ENCODE data around the gene FCAR.
"Not testable (repeated sequence)": the region's sequence is repeated elsewhere in the genome, so short reads cannot be mapped to it uniquely, and the experiment has no call there.

The FCAR gene

DNA sequence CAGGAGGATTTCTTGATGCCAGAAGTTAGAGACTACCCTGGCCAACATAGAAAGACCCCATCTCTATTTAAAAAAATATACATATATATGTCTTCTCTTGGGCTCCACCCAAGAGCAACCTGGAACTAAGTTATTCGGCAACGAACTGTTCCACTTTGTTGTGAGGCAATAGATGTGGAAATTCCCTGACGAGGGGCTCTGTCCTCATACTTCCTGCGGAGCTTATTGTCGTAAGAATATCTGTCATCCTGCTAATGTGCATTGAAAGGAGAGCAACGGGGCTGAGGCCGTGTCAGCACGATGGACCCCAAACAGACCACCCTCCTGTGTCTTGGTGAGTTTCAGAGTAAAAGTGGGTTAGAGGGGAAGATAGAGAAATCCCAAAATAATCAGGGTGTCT lies at the start of gene FCAR:
Gene FCAR (plus strand): TSS at position 246 of the 400 bp plus-strand sequence. CDS start 55 bp downstream, at position 301.
- no peak for DNase-seq (ENCODE audit: low read depth in 4 of 4, low spot score in 1 of 4)

DNA sequence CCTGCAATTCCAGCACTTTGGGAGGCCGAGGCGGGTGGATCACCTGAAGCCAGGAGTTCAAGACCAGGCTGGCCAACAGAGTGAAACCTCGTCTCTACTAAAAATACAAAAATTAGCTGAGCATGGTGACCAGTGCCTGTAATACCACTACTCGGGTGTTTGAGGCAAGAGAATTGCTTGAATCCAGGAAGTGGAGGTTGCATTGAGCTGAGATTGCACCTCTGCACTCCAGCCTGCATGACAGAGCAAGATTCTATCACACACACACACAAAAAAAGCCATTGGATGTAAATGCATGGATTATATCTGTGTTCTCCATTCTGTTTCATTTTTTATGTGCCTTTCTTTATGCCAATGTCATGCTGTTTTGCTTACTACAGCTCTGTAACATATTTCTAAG lies 49.6 kb upstream of the FCAR start:
- not testable (repeated sequence) for DNase-seq (ENCODE audit: low read depth in 4 of 4, low spot score in 1 of 4)

DNA sequence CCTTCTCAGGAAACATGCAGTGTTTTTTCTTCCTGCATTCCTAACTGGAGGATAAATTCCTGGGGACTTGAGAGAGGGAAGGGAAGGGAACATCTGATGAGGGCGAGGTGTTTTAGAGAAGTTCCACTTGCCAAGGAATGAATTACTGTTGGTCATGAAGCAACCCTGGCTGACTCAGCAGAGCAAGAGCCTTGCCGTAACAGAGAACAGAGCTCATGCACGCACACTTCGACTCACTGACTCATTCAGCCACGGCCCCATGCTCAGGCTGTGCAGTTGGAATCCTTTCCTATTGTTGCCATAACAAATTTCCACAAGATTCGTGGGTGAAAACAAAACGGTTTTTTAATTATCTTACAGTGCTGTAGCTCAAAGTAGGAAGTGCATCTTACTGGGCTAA lies 48.7 kb upstream of the FCAR start:
- DNase-seq (ENCODE audit: low read depth in 4 of 4, low spot score in 1 of 4): not testable (repeated sequence)

DNA sequence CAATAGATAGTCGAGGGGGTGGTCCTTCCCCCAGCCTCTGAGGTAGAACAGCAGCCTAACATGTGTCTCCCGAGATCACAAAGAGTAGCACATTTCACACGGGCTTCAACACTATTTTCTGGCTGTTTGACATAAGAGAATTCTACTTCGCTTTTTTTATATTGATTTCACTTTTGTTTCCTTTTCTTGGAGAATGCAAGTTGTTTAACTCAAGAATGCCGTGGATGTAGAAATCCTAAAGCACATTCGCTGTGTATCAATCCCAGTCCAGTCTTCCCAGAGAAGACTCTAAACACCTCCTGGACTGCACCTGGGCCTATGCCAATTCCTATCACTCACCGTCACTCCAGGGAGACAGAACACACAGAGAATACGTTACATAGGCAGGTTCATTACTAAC lies 46.0 kb upstream of the FCAR start:
- not testable (repeated sequence) for DNase-seq (ENCODE audit: low read depth in 4 of 4, low spot score in 1 of 4)

DNA sequence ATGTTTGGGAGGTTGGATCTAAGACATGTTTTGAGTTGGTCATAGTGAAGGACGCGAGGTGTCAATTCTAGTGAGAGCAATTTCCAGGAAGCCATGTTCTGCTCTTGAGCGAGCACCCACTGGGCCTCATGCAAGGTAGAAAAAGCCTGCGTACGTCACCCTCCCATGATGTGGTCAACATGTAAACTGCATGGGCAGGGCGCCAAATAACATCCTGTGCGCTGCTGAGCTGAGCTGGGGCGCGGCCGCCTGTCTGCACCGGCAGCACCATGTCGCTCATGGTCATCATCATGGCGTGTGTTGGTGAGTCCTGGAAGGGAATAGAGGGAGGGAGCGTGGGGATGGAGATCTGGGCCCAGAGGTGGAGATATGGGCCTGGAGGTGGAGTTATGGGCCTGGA lies 41.5 kb upstream of the FCAR start, which contains the start of gene KIR2DS4:
Gene KIR2DS4 (plus strand): TSS at position 181 of the 400 bp plus-strand sequence.
- DNase-seq (ENCODE audit: low read depth in 4 of 4, low spot score in 1 of 4): not testable (repeated sequence)

DNA sequence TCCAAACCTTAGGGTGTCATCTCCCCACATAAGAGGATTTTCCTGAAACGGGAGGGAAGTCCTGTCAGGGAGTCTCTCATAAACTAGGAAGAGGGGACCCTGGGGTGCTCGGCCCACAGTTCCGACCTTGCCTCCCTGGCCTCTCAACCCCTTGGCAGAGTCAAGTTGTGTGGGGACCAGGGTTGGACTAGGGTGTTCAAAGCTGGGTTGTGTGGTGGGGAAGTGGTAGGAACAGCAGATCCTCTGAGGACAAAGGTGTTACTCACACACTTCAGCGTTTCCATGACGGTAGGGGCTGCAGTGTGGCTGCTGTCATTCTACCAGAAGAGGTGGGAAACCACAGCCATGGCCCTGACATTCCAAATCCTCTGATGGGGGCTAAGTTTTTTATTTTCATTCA lies 38.9 kb upstream of the FCAR start:
- not testable (repeated sequence) for DNase-seq (ENCODE audit: low read depth in 4 of 4, low spot score in 1 of 4)

DNA sequence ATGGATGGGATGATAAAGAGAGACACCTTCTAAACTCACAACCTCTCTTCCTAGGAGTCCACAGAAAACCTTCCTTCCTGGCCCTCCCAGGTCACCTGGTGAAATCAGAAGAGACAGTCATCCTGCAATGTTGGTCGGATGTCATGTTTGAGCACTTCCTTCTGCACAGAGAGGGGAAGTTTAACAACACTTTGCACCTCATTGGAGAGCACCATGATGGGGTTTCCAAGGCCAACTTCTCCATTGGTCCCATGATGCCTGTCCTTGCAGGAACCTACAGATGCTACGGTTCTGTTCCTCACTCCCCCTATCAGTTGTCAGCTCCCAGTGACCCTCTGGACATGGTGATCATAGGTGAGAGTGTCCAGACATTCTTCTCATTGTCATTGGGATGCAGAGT lies 36.5 kb upstream of the FCAR start:
- not testable (repeated sequence) for DNase-seq (ENCODE audit: low read depth in 4 of 4, low spot score in 1 of 4)

DNA sequence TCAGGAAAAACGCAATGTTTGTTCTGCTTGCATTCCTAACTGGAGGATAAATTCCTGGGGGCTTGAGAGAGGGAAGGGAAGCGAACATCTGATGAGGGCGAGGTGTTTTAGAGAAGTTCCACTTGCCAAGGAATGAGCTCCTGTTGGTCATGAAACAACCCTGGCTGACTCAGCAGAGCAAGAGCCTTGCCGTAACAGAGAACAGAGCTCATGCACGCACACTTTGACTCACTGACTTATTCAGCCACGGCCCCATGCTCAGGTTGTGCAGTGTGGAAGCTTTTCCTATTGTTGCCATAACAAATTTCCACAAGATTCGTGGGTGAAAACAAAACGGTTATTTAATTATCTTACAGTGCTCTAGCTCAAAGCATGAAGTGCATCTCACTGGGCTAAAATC lies 30.9 kb upstream of the FCAR start:
- not testable (repeated sequence) for DNase-seq (ENCODE audit: low read depth in 4 of 4, low spot score in 1 of 4)

DNA sequence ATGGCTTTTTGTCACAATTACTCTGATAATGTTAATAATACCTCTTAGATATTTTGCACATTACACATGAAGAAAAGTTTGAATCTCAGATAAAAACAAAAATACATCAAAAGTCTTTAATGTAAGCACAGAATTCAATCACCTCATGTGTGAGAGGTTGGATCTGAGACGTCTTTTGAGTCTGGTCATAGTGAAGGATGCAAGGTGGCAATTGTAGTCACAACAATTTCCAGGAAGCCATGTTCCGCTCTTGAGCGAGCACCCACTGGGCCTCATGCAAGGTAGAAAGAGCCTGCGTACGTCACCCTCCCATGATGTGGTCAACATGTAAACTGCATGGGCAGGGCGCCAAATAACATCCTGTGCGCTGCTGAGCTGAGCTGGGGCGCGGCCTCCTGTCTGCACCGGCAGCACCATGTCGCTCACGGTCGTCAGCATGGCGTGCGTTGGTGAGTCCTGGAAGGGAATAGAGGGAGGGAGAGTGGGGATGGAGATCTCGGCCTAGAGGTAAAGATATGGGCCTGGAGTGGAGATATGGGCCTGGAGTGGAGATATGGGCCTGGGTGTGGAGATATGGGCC lies 23.9 kb upstream of the FCAR start, which contains the start of gene KIR3DL2:
Gene KIR3DL2 (plus strand): TSS at position 383 of the 580 bp plus-strand sequence. CDS start 33 bp downstream, at position 416.
- not testable (repeated sequence) for DNase-seq (ENCODE audit: low read depth in 4 of 4, low spot score in 1 of 4)

DNA sequence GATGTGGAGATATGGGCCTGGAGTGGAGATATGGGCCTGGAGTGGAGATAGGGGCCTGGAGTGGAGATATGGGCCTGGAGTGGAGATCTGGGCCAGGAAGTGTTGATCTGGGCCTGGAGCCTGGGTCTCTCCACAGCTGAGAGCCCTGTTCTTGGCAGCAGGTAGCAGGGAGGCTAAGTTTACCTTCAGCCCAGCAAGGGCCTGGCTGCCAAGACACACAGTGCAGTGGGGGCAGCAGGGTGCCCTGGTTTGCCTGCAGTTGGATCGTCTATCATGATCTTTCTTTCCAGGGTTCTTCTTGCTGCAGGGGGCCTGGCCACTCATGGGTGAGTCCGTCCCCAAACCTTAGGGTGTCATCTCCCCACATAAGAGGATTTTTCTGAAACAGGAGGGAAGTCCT lies 23.1 kb upstream of the FCAR start:
- DNase-seq (ENCODE audit: low read depth in 4 of 4, low spot score in 1 of 4): no peak

DNA sequence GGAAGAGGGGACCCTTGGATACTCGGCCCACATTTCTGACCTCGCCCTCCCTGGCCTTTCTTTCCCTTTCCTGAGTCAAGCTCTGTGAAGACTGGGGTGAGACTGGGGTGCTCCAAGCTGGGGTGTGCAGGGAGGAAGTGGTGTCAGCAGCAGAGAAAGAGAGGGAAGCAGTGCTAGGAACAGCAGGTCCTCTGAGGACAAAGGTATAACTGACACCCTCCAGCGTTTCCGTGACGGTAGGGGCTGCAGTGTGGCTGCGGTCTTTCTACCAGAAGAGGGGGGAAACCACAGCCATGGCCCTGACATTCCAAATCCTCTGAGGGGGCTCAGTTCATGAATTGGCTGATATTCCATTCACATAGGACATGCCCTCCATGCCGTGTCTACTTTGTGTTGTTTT lies 22.7 kb upstream of the FCAR start:
- DNase-seq (ENCODE audit: low read depth in 4 of 4, low spot score in 1 of 4): no peak

DNA sequence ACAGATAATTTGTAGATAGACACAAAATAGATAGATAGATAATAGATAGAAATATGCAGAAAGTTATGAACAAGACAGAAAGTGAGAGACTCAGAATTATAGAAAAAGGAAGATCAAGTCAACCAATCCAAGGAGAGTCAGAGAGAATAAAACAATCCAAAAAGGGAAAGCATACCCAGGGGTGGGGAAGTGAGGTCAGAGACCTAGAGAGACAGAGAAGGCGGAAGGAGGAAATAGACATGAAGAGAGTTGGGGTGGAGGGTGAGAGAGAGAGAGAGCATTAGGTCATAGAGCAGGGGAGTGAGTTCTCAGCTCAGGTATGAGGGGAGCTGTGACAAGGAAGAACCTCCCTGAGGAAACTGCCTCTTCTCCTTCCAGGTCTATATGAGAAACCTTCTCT lies 18.8 kb upstream of the FCAR start:
- DNase-seq (ENCODE audit: low read depth in 4 of 4, low spot score in 1 of 4): not testable (repeated sequence)

DNA sequence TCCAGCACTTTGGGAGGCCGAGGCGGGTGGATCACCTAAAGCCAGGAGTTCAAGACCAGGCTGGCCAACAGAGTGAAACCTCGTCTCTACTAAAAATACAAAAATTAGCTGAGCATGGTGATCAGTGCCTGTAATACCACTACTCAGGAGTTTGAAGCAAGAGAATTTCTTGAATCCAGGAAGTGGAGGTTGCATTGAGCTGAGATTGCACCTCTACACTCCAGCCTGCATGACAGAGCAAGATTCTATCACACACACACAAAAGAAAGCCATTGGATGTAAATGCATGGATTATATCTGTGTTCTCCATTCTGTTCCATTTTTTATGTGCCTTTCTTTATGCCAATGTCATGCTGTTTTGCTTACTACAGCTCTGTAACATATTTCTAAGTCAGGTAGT lies 15.6 kb upstream of the FCAR start:
- not testable (repeated sequence) for DNase-seq (ENCODE audit: low read depth in 4 of 4, low spot score in 1 of 4)

DNA sequence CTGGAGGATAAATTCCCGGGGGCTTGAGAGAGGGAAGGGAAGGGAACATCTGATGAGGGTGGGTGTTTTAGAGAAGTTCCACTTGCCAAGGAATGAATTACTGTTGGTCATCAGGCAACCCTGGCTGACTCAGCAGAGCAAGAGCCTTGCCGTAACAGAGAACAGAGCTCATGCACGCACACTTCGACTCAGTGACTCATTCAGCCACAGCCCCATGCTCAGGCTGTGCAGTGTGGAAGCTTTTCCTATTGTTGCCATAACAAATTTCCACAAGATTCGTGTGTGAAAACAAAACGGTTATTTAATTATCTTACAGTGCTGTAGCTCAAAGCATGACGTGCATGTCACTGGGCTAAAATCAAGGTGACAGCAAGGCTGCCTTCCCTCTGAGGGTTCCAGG lies 14.6 kb upstream of the FCAR start:
- DNase-seq (ENCODE audit: low read depth in 4 of 4, low spot score in 1 of 4): not testable (repeated sequence)

DNA sequence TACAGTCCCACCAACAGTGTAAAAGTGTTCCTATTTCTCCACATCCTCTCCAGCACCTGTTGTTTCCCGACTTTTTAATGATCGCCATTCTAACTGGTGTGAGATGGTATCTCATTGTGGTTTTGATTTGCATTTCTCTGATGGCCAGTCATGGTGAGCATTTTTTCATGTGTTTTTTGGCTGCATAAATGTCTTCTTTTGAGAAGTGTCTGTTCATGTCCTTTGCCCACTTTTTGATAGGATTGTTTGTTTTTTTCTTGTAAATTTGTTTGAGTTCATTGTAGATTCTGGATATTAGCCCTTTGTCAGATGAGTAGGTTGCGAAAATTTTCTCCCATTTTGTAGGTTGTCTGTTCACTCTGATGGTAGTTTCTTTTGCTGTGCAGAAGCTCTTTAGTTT lies 10.6 kb upstream of the FCAR start:
- not testable (repeated sequence) for DNase-seq (ENCODE audit: low read depth in 4 of 4, low spot score in 1 of 4)

DNA sequence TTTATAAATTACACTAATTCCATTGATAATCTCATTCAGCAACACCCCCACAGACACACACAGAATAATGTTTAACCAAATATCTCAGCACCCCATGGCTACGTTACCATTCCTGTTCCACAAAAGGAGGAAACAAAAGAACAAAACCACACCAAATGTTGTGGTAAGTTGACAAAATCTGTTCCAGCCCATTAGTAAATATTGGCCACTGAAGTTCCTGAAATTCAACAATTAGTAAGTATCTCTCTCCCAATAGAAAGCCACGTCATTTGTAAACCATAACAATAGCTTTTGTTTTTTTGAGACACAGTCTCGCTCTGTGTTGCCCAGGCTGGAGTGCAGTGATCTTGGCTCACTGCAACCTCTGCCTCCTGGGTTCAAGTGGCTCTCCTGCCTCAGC lies 2.3 kb upstream of the FCAR start:
- DNase-seq (ENCODE audit: low read depth in 4 of 4, low spot score in 1 of 4): no peak

DNA sequence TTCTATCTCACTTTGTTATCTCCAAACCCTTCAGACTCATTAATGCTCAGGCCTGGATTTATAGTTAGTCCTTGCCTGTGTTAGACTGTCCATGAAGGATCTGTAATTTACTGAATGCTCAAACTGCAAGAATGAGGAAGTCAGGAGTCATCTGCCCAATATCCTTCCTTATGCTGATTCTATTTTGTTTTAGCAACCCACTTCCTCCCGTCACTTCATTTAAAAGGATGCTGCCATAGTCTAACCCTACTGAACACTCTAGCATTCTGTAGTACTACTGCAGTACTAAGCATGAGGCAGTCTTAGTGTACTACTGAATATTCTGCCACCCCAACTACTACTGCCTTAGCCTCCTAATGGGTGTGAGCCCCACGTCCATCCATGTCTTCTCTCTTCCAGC lies 1.5 kb downstream of the FCAR start:
- DNase-seq (ENCODE audit: low read depth in 4 of 4, low spot score in 1 of 4): no peak

DNA sequence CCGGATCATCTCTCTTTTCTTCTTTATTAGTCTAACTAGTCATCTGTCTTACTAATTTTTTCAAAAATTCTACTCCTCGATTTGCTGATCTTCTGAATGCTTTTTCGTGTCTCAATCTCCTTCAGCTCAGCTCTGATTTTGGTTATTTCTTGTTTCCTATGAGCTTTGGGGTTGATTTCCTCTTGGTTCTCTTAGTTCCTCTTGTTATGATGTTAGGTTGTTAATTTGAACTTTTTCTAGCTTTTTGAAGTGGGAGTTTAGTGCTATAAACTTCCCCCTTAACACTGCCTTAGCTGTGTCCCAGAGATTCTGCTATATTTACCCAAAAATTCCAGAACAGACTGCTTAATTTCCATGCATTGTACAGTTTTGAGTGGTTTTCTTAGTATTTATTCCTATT lies 3.4 kb downstream of the FCAR start:
- DNase-seq (ENCODE audit: low read depth in 4 of 4, low spot score in 1 of 4): no peak

DNA sequence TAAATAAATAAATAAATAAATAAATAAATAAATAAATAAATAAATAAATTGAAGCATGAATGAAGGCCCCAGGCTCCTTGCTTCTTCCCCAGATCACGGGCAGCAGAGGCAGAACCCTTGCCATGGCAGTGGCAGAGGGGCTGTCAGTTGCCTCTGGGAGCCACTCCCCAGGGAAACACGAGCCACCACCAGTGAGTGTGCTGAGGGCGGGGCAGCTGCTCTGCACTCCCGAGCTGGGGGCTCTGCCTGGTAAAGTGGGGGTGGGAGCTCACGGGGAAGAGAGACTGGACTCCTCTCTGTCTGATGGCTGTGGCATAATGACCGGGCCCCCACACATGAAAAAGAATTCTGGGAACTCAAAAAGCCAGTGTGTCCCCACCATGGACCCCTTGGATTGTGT lies 7.8 kb downstream of the FCAR start:
- DNase-seq (ENCODE audit: low read depth in 4 of 4, low spot score in 1 of 4): no peak

DNA sequence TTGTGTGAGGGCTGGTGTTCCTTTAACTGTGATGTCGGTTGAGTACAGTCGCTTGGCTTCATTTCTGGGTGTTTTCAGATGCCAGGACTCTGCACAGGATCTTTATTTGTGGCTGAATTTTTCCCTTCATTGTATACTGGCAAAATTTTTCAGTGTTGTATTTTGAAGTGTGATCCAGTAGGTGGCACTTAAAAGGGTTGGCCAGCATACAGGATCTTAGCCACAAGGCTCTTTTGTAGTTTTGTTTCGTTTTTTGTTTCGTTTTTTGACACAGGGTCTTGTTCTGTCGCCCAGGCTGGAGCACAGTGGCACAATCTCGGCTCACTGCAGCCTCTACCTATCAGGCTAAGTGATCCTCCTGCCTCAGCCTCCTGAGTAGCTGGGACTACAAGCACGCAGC lies 8.7 kb downstream of the FCAR start:
- no peak for DNase-seq (ENCODE audit: low read depth in 4 of 4, low spot score in 1 of 4)

DNA sequence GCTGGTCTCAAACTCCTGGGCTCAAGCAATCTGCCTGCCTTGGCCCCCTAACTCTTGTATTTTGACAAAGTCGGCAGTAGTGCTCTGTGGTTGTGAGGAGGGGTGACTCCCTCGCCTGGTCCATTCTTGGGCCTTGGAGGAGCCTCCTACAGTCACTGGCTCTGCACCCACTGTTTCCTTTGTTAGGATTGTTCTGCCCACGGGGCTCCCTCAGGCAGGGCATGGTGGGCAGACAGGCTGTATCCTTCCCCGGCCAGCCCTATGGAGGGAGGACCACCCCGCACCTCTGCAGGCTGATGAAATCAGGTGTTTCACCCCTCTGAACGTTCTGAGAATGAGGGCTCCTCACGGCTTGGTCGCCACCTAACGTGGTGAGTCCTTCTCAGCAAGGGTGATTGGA lies 9.2 kb downstream of the FCAR start:
- no peak for DNase-seq (ENCODE audit: low read depth in 4 of 4, low spot score in 1 of 4)

DNA sequence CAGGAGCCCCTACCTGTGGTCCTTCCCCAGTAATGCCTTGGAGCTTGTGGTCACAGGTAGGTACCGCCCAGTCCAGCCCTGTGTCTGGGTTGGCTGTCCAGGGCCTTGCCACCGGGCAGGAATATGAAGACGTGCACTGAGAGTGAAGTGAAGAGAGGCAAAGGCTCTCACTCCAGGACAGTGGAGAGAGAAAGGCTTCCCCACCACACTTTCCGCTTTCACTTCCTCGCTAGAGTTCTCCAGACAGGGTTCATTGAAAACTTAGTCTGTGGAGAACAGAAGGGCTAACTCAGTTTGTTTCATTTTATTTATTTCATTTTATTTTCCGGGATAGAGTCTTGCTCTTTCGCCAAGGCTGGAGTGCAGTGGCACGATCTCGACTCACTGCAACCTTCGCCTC lies 14.2 kb downstream of the FCAR start:
- DNase-seq (ENCODE audit: low read depth in 4 of 4, low spot score in 1 of 4): no peak

DNA sequence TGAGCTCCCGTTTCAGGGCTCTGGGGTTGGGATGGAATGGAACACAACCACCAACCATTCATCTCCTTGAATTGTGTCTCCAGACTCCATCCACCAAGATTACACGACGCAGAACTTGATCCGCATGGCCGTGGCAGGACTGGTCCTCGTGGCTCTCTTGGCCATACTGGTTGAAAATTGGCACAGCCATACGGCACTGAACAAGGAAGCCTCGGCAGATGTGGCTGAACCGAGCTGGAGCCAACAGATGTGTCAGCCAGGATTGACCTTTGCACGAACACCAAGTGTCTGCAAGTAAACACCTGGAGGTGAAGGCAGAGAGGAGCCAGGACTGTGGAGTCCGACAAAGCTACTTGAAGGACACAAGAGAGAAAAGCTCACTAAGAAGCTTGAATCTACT lies 15.5 kb downstream of the FCAR start:
- no peak for DNase-seq (ENCODE audit: low read depth in 4 of 4, low spot score in 1 of 4)
